Bone marrow (tissue), 2 donors: Measurements from ENCODE around the gene PRMT2.
A peak's percentile ranks its signal among the peaks of the same experiment; 100 is the strongest.

ENCODE experiments used
- DNase-seq, 2 donors: peaks; one replicate each; lab custom pipeline; 2025; lab: John Stamatoyannopoulos, UW

PRMT2 gene

DNA sequence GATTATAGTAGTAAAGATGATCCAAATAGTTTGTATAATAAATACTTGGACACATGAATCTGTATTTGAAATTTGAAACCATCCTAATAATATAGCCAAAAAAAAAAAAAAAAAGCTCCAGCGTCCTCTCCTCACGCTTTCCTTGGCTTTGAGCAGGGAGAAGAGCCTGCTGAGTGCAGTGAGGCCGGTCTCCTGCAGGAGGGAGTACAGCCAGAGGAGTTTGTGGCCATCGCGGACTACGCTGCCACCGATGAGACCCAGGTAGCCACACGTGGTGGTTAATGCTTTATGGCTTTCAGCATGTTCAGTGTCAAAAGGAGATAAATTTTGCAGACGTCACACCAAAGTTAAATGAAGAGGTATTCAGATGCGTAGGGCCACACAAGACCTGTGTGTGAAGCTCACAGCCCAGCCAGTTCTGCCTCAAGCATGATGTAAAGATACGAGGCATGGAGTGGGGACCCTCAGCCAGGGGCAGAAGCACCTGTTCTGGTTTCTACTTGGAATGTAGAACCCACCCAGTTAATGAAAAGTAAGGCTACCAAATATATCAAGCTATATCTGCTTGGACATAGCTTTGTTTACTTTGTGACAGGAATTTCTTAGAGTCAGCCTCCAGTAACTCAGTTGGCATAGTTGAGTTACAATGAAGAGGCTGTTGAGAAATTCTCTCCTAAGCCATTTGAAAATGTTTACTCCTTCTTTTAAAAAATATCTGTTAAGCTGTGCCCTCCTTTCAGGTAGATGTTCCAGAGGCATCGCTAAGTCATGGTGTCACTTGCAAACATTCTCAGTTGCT lies 8.1 kb downstream of the PRMT2 start:
- no peak for DNase-seq

GRCh38 chr21:46645840-46646239 lies 10.4 kb downstream of the PRMT2 start:
- DNase-seq = no peak

GRCh38 chr21:46646541-46647154 lies 11.2 kb downstream of the PRMT2 start:
- no peak for DNase-seq

DNA sequence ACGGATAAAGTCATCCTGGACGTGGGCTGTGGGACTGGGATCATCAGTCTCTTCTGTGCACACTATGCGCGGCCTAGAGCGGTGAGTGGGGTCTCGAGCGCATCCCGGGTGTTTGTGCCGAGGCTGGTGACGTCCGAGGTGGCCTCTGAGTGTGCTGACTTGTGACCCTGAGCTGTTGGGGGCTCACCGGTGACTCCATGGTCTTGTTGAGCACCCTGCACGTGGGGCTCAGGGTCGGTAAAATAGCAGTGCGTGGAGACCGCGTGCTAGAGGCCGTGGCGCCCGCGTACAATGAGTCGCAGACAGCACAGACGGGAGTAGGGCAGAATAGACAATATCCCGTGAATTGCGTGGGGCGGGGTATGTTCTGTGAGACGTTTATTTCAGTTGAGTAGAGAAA lies 13.1 kb downstream of the PRMT2 start:
- DNase-seq = no peak

- DNase-seq = no peak
These were observed 13.9 kb downstream of the PRMT2 start for GRCh38 chr21:46649356-46649755.

- DNase-seq = no peak
These were observed 15.1 kb downstream of the PRMT2 start for GRCh38 chr21:46650476-46651098.

DNA sequence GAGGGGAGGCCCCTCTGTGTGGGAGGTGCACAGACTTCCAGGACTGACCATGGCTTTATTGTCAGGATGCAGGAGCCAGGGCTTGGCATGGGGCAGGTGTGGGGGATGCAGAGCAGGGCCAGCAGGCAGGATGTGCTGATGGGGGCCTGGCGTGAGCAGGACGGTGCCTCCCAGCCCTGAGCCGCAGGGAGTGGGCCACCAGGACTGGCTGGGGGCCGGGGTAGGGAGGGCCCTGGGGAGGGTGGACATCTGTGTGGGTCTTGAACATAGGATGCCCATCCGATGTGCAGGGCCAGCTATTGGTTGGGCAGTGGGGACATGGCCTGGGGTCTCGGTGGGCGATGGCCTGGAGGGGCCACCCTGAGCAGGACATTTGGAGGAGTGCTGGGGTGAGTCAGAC lies 15.6 kb downstream of the PRMT2 start:
- no peak for DNase-seq

- DNase-seq = no peak
These were observed 19.8 kb downstream of the PRMT2 start for GRCh38 chr21:46655230-46655629.

GRCh38 chr21:46656820-46657219 lies 21.3 kb downstream of the PRMT2 start:
- no peak for DNase-seq

GRCh38 chr21:46660505-46660904 lies 25.0 kb downstream of the PRMT2 start:
- no peak for DNase-seq

DNA sequence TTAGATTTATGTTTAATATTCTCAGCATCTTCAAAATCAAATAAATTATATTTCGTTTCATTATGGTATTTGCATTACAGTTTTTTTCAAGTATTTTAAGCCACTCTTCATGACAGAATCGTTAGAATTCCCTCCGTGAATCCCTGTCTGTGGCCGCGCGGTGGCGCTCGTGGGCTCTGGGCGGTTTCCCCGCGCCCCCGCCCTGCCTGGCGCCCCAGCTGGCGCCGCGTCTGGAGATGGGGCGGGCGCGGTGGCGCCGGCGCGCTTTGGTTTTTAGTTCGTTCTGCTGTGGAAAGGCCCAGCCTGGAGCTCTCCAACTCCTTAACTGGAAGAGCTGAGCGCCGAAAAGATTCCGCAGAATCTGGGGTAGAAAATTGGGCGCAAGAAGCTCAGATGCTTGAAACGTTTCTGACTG lies 25.7 kb downstream of the PRMT2 start:
- DNase-seq = peak in 1 of 2 donors; percentile 68

DNA sequence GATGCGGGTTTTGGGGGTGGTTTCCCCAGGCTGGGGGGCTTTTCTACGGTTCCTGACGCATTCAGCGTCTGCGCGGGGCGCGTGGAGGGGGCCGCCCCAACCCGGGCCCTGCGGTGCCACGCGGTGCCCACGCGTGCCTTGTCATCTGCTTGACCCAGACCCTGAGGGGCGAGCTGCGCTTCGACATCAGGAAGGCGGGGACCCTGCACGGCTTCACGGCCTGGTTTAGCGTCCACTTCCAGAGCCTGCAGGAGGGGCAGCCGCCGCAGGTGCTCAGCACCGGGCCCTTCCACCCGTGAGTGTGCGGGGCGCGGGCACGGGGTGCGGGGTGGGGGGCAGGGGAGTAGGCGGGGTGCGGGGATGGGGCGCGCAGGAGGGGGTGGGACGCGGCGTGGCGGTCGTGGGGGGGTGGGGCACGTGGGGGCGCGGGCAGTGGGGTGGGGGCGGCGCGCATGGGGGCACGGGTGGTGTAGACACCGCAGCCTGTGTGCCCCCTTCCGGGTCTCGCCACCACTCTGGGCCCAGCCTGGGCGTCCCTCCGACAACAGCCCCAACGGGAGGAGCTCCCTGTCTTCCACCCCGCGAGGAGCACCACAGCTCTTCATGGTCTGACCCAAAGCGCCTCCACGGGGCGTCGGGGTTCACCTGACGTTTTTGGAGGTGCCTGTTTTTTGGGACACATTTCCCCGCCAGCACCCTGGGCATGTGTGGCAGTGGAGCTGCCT lies 26.3 kb downstream of the PRMT2 start:
- DNase-seq = no peak

GRCh38 chr21:46662367-46662654 lies 26.8 kb downstream of the PRMT2 start:
- no peak for DNase-seq

DNA sequence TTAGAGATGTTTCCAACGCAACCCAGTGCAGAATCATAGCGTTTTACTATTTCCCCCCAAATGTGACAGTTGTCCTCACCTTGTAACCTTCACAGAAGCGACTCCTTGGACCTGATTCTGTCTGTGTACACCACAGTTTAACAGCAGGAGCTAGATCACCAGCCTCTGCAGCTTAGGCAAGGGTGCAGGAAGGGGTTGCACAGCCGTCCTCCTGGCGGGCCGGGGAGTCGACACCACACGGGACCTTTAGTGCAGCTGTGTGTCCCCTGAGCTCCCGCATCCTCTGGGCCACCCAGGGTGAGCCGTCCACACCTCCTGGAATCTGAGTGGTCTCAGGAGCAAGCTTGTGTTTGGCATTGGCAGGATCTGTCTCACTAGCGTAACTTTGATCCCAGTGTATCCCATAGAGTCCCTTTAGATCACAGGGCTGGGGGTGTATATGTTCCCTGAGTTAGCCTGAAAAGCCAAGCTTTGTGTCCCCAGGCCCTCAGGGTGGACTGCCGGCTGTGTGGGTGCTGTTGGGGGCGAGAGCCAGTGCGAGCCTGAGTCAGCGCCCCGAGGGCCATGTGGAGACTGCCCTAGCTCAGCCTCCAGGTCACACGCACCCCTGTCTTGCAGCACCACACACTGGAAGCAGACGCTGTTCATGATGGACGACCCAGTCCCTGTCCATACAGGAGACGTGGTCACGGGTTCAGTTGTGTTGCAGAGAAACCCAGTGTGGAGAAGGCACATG lies 27.5 kb downstream of the PRMT2 start:
- DNase-seq = no peak

DNA sequence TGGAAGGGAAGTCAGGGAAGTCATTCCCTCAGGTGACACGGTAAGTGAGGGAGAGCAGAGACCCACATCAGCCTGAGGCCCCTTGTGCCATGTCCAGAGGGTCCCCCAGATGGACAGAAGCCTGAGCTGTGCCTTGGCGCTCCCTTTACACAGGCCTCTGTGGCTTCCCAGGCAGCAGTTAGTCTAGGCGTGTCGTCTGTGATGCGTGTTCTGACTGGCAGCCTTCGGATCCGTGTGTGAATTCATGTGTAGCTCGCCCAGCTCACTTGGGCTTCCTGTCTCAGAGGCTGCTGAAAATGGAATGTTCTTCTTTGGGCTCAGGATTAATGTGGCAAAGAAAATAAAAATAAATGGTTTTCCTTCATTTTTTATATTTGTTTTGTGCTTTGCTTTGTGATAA lies 28.3 kb downstream of the PRMT2 start:
- no peak for DNase-seq

DNA sequence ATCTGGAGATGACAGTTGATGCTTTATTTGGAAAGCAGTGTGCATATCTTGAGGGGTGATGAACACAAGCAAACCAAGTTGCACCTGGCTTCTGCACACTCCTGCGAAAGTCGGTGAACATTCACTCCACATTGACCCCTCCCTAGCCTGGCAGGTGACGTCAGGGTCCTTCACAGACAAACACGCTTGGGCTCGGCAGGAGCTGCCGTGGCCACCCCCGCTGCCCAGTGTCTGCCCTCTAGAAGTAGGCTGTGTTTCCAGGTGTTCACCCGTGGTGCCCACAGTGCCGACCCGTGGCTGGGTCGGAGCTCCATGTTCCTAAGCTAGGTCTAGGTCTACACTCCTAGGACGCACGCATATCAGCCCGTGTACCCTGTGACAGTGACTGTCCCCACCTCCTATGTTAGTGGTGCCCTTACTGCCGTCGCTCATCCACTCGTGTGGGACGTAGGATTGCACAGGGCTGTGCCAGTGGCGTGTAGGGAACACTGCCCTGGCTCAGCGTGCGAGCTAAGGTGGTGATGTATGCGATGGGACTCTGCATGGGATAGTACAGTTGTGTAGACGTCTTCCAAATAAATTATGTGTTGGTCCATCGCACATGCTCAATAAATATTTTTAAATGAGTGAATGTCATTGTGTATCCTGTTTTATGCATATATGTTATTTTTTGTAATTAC lies 29.0 kb downstream of the PRMT2 start:
- no peak for DNase-seq

DNA sequence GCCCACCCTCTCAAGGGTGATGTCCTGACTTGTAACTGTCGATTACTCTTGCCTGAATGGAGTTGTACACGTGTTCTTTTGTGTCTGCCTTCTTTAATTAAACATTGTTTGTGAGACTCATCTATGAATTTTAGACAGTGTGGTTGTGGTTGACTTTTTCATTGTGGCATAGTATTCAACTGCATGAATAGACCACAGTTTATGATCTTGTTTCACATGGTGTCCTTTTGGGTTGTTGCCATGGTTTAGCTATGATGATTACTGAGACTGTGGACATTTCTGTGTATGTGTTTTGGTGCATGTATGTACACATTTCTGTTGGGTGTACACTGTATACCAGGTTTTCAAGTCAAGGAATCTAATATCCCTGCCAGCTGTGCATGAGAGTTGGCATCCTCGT lies 30.1 kb downstream of the PRMT2 start:
- DNase-seq = no peak

DNA sequence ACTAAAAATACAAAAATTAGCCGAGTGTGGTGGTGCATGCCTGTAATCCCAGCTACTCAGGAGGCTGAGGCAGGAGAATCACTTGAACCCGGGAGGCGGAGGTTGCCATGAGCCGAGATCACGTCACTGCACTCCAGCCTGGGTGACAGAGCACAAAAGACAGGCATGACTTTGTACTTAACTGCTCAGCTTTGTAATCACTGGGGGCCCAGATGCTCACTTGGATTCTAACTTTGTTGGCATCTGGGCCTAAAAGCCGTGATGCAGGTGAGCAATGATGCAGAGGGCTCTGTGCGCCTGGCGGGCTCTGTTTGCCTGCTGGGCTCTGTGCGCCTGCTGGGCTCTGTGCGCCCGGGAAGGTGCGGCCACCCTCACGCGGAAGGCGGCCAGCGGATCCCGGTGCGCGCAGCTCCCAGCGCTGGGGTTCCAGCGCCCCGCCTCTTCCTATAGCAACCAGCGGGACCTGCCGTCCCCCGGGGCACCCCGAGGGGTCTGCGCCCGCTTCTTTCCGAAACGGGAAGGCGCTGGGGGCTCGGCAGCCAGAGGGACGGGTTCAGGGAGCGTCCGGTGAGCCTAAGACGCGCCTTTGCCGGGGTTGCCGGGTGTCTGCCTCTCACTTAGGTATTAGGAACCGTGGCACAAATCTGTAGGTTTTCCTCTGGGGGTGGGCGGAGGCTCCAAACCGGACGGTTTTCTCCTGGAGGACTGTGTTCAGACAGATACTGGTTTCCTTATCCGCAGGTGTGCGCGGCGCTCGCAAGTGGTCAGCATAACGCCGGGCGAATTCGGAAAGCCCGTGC lies 31.7 kb downstream of the PRMT2 start:
- no peak for DNase-seq

DNA sequence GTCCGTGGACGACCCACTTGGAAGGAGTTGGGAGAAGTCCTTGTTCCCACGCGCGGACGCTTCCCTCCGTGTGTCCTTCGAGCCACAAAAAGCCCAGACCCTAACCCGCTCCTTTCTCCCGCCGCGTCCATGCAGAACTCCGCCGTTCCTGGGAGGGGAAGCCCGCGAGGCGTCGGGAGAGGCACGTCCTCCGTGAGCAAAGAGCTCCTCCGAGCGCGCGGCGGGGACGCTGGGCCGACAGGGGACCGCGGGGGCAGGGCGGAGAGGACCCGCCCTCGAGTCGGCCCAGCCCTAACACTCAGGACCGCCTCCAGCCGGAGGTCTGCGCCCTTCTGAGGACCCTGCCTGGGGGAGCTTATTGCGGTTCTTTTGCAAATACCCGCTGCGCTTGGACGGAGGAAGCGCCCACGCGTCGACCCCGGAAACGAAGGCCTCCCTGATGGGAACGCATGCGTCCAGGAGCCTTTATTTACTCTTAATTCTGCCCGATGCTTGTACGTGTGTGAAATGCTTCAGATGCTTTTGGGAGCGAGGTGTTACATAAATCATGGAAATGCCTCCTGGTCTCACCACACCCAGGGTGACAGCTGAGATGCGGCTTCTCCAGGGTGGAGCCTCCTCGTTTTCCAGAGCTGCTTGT lies 32.4 kb downstream of the PRMT2 start:
- DNase-seq = no peak

DNA sequence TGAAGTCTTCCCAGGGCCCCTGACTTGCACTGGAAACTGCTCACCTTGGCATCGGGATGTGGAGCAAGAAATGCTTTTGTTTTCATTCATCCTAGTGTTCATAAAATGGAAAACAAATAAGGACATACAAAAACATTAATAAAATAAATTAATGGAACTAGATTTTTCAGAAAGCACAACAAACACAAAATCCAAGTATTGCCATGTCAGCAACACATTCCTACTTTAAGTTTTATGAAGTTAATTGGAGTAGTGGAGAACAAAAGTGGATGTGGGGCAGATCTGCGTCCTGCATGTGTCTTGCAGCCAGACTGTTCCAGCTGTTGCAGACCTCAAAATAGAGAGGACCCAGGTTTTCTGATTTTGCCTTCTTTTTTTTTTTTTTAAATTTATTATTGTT lies 32.9 kb downstream of the PRMT2 start:
- DNase-seq = no peak
